ENCODE measurements around the gene MACO1.
"Not testable (repeated sequence)": the region's sequence is repeated elsewhere in the genome, so short reads cannot be mapped to it uniquely, and the experiment has no call there.

The MACO1 gene

GRCh38 chr1:25430073-25430966 is at the start of gene MACO1:
Gene MACO1 (plus strand): TSS chr1:25430897. CDS start chr1:25431099, 202 bp downstream.
- peak; percentile 93 for DNase-seq

- not testable (repeated sequence) for DNase-seq
These were observed 48.2 kb upstream of the MACO1 start for GRCh38 chr1:25382543-25382942.

- not testable (repeated sequence) for DNase-seq
These were observed 47.6 kb upstream of the MACO1 start for GRCh38 chr1:25383090-25383489.

GRCh38 chr1:25383875-25384274 is 46.8 kb upstream of the MACO1 start:
- DNase-seq: not testable (repeated sequence)

- not testable (repeated sequence) for DNase-seq
These were observed 43.6 kb upstream of the MACO1 start for GRCh38 chr1:25387096-25387495.

GRCh38 chr1:25388691-25389090 is 42.0 kb upstream of the MACO1 start:
- DNase-seq: not testable (repeated sequence)

- DNase-seq: not testable (repeated sequence)
These were observed 41.0 kb upstream of the MACO1 start for GRCh38 chr1:25389721-25390120.

GRCh38 chr1:25392841-25393240 is 37.9 kb upstream of the MACO1 start:
- no peak for DNase-seq

GRCh38 chr1:25397549-25397948 is 33.1 kb upstream of the MACO1 start:
- DNase-seq: not testable (repeated sequence)

GRCh38 chr1:25398079-25398478 is 32.6 kb upstream of the MACO1 start:
- not testable (repeated sequence) for DNase-seq

GRCh38 chr1:25402947-25403803 is 27.5 kb upstream of the MACO1 start:
- DNase-seq: not testable (repeated sequence)

GRCh38 chr1:25405731-25406305 is 24.9 kb upstream of the MACO1 start:
- not testable (repeated sequence) for DNase-seq

GRCh38 chr1:25409641-25410427 is 20.9 kb upstream of the MACO1 start:
- DNase-seq: not testable (repeated sequence)

GRCh38 chr1:25412872-25413623 is 17.6 kb upstream of the MACO1 start:
- DNase-seq: not testable (repeated sequence)

GRCh38 chr1:25414157-25414556 is 16.5 kb upstream of the MACO1 start:
- not testable (repeated sequence) for DNase-seq

- DNase-seq: not testable (repeated sequence)
These were observed 16.1 kb upstream of the MACO1 start for GRCh38 chr1:25414578-25414977.

- not testable (repeated sequence) for DNase-seq
These were observed 13.4 kb upstream of the MACO1 start for GRCh38 chr1:25417280-25417679.

- DNase-seq: not testable (repeated sequence)
These were observed 11.4 kb upstream of the MACO1 start for GRCh38 chr1:25419339-25419738.

- DNase-seq: not testable (repeated sequence)
These were observed 10.0 kb upstream of the MACO1 start, which contains the start of gene RHCE for GRCh38 chr1:25420715-25421114. Gene RHCE (minus strand): TSS chr1:25420825. CDS start chr1:25420786, 39 bp downstream.

GRCh38 chr1:25423206-25423605 is 7.5 kb upstream of the MACO1 start:
- not testable (repeated sequence) for DNase-seq
